Bronchial epithelial cell (primary cell): ENCODE data around the gene PLPP3. TPM values are rescaled to one million over a fixed set of nuclear protein-coding genes. Genes with fewer than 3 reads are reported as not detected.

ENCODE experiments used
- DNase-seq: peaks from one replicate; pipeline ENCODE4 v3.0.0-alpha.2; 2010; ENCODE audit warnings: low read depth
- FAIRE-seq: peaks from 2 replicates; lab custom pipeline; 2011; peaks lifted over from hg19 to GRCh38; lab: Jason Lieb, UNC
- H3K27me3 ChIP-seq: 2 replicates; pipeline ENCODE4 v1.5.1; 2011; ENCODE audit warnings: low read length; ENCODE audit not compliant: control insufficient read depth, insufficient read depth
- H3K36me3 ChIP-seq: 2 replicates; pipeline ENCODE4 v1.5.1; 2011; ENCODE audit warnings: low read length; ENCODE audit not compliant: control insufficient read depth, insufficient read depth
- H3K4me3 ChIP-seq: 2 replicates; pipeline ENCODE4 v1.5.1; 2011; ENCODE audit warnings: mild to moderate bottlenecking, low read depth, low read length, control low read depth
- total RNA-seq: library from RNA; depleted of rRNA; stranded (reverse); fragments of >200 nt; gene quantifications from 2 replicates; pipeline ENCODE4 v1.2.1, GENCODE V29; 2014
- TF ChIP-seq, protein P1 (sequence below): IDR thresholded peaks from 2 replicates; pipeline ENCODE4 v1.5.1; 2011; ENCODE audit warnings: mild to moderate bottlenecking, moderate library complexity, low read length, control low read depth, inconsistent platforms; ENCODE audit not compliant: insufficient read depth, severe bottlenecking

The PLPP3 gene
- total RNA-seq, 1 donor from 2014 or later: 3.4 TPM

DNA sequence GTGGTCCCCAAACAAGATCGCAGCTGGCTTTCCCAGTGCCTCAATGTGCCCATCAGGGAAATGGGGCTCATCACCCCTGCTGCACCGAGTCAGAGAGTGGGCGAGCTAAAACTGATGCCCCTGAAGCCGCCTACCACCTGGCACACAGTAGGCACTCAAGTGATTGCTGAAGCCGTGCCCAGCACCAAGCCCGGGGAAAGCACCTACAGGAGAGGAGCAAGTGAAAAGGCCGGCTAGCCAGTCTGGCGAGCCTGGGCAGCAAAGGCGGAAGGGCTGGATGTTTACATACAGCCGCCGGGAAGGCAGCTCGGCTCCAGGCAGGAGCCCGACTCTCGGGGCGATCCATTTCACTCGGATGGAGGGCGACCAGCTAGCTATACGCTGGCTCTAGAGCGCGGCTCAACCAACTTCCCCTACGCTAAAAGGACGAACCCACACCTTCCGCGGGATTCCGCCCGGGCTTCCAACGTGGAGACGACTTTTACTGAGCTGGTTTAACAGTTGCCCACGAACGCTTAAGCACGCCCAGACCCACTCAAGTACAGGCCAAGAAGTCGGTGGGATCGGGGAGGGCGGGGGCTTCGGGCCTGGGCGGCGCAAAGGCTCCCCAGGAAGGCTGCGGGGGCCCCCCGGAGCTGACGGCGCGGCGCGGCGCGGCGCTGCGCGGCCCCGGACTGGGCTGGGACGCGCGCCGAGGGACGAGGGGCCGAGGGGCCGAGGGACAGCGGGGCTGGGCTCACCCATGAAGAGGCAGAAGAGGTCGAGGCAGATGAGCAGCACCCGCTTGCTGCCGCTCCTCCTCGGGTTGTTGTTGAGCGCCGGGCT lies 1.0 kb downstream of the PLPP3 start:
- TF ChIP-seq, protein P1, sequence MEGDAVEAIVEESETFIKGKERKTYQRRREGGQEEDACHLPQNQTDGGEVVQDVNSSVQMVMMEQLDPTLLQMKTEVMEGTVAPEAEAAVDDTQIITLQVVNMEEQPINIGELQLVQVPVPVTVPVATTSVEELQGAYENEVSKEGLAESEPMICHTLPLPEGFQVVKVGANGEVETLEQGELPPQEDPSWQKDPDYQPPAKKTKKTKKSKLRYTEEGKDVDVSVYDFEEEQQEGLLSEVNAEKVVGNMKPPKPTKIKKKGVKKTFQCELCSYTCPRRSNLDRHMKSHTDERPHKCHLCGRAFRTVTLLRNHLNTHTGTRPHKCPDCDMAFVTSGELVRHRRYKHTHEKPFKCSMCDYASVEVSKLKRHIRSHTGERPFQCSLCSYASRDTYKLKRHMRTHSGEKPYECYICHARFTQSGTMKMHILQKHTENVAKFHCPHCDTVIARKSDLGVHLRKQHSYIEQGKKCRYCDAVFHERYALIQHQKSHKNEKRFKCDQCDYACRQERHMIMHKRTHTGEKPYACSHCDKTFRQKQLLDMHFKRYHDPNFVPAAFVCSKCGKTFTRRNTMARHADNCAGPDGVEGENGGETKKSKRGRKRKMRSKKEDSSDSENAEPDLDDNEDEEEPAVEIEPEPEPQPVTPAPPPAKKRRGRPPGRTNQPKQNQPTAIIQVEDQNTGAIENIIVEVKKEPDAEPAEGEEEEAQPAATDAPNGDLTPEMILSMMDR: no peak
- Histone ChIP-seq H3K27me3 (no peaks in the 10 kb centered on the region), H3K4me3 (peak overlapping the region; percentile 64), H3K36me3 (no peaks in the 10 kb centered on the region)
- peak; percentile 58 for DNase-seq
- FAIRE-seq: no peak

DNA sequence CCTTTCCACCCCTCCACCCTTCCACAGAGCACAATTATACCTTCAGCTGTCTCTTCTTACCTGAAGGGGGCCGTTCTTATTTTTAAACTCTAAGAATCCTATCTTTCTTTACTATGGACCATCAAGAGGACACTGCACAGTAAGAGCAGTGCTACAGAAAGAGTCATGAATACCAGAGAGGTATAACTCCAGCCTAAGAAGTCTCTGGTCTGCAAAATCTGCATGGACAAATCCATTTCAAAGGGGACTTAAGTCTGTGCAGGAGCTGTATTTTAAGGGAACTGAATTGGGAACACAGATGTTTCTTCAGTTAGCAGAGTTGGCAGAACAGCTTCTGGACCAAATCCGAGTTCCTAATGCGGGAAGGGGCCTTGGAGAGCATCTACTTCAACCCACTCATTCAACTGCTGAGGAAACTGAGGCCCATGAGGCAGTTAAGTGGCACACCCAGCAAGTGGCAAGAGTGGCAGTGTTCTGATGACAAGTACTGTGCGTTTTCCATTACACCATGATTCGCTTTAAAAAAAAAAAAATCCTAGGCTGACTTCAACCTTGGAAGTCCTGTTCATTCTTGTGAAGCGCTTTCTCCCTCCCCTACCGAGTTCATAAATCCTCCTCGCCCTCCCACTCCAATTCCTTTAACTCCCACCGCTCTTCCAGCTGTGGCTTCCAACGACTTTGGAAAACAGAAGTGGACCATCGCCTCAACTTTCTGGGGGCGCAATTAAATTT lies 1.8 kb downstream of the PLPP3 start:
- DNase-seq: no peak
- FAIRE-seq: no peak
- Histone ChIP-seq H3K36me3 (no peaks in the 10 kb centered on the region), H3K4me3 (peak overlapping the region; percentile 64), H3K27me3 (no peaks in the 10 kb centered on the region)
- TF ChIP-seq, protein P1: no peak

DNA sequence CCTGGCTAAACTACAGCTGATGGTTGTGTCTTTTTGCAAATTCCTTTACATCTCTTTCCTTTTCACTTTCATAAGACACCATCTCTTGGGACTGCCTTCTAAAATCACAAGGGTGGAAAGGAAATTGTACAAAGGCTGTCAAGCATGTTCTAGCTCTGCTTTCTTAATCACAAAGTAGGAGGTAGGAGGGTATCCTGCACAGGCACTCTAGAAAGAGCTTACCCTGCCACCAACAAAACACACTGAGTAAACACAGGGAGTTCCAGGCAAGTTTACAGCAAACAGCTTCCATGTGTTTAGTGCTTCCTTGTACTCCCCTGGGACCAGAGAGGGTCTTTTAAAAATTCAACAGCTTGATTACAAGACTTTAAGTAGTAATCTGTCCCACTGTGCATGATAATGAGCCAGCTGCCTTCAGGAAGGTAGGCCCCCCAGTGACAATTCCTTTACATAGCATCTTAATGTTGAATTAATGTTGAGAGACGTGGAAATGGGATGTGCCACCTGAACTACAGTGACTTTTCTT lies 2.4 kb downstream of the PLPP3 start:
- H3K36me3 ChIP-seq: no peaks in the 10 kb centered on the region
- DNase-seq: peak; percentile 18
- H3K27me3 ChIP-seq: no peaks in the 10 kb centered on the region
- FAIRE-seq: no peak
- TF ChIP-seq, protein P1: peak; percentile 27
- H3K4me3 ChIP-seq: no peak overlapping the region

DNA sequence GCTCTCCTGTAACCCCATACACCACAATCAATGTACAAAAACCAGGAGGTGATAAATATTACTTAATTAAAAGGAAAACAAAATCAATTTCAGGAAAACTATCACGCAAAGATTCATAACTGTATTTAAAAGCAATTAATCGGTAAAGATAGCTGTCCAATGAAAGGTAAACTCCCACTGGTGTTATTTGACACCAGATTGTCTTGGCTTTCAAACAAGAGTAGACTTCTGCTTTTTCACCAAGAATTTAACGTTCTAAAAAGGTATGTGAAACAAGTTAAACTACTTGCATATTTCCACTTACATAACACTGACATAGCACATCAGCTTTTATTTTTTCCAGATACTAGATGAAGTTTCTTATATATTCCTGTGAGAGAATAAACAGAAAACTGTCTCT lies 3.5 kb downstream of the PLPP3 start:
- TF ChIP-seq, protein P1: no peak
- DNase-seq (no peak), FAIRE-seq (no peak)
- Histone ChIP-seq H3K36me3 (no peaks in the 10 kb centered on the region), H3K27me3 (no peaks in the 10 kb centered on the region), H3K4me3 (no peak overlapping the region)

DNA sequence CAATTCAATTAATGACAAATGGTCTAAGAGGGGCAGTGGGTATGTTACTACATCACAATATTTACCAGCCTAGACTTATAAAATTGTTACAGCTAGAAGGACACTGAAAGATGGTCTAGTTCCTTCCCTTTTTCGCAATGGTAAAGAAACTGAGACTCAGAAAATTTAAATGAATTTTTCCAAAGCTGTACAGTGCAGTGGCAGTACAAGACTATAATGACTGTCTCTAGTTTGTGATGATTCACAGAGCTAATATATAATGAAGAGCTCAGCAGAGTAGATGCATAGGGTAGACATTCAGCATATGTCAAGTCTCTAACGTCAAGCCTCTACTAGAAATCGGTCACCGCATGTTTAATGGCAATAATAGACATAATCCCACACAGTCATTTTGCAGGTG lies 4.6 kb downstream of the PLPP3 start:
- TF ChIP-seq, protein P1: no peak
- FAIRE-seq: no peak
- H3K4me3 ChIP-seq: no peak overlapping the region

More for the DNA sequence above, 4.6 kb downstream of the PLPP3 start:
- Histone ChIP-seq H3K36me3 (no peaks in the 10 kb centered on the region), H3K27me3 (no peaks in the 10 kb centered on the region)
- no peak for DNase-seq
